WTC11 (cell line): ENCODE measurements around the gene RIPK1. TPM values are rescaled to one million over a fixed set of nuclear protein-coding genes. Genes with fewer than 3 reads are reported as not detected.

Source experiments
- ATAC-seq: fragments of 200-7000 bp; cut with Tn5 transposase; 2 replicates; pipeline ENCODE4 v1.10.0; 2021; ENCODE audit warnings: mild to moderate bottlenecking, moderate library complexity
- CTCF ChIA-PET: fragments of 300-600 bp; sonication (Branson Sonifier 250); formaldehyde crosslinking; loops from one replicate; lab custom pipeline; 2021; ENCODE audit warnings: antibody characterized with exemption; lab: Charles Lee
- POLR2A ChIA-PET: fragments of 350-600 bp; sonication (Branson Sonifier 250); formaldehyde crosslinking; loops from one replicate; lab custom pipeline; 2021; ENCODE audit warnings: antibody characterized with exemption; lab: Charles Lee
- DNase-seq: peaks from one replicate; pipeline ENCODE4 v3.0.0; 2021; ENCODE audit warnings: low spot score
- H3K27ac Mint-ChIP-seq: 2 replicates; pipeline ENCODE4 v1.8.0; 2021; ENCODE audit warnings: mixed read lengths
- H3K27me3 Mint-ChIP-seq: 2 replicates; pipeline ENCODE4 v1.8.0; 2021; ENCODE audit warnings: low read depth, mild to moderate bottlenecking, moderate library complexity, mixed read lengths
- H3K36me3 Mint-ChIP-seq: 2 replicates; pipeline ENCODE4 v1.8.0; 2021; ENCODE audit warnings: mixed read lengths
- H3K4me1 Mint-ChIP-seq: 2 replicates; pipeline ENCODE4 v1.8.0; 2022; ENCODE audit warnings: mixed read lengths
- H3K4me3 Mint-ChIP-seq: 2 replicates; pipeline ENCODE4 v1.8.0; 2021; ENCODE audit warnings: mild to moderate bottlenecking, moderate library complexity, mixed read lengths
- H3K9me3 Mint-ChIP-seq: 2 replicates; pipeline ENCODE4 v1.8.0; 2021; ENCODE audit warnings: mixed read lengths
- ATF3 ChIP-seq: sonication (generic); formaldehyde crosslinking; conservative IDR thresholded peaks from 2 replicates; pipeline ENCODE4 v1.8.1; 2022; ENCODE audit warnings: mild to moderate bottlenecking, missing genetic modification reagents
- CDX4 ChIP-seq: fragments of 250-450 bp; sonication (Bioruptor Pico); IDR thresholded peaks from 2 replicates; pipeline ENCODE4 v1.9.0; 2021; ENCODE audit warnings: moderate library complexity, mild to moderate bottlenecking, inconsistent platforms, borderline replicate concordance
- CREB1 ChIP-seq: sonication (generic); formaldehyde crosslinking; IDR thresholded peaks from 2 replicates; pipeline ENCODE4 v1.8.0; 2023; ENCODE audit warnings: mild to moderate bottlenecking, missing genetic modification reagents
- ETV6 ChIP-seq: sonication (generic); formaldehyde crosslinking; IDR thresholded peaks from 2 replicates; pipeline ENCODE4 v1.8.1; 2022; ENCODE audit warnings: mild to moderate bottlenecking, missing genetic modification reagents
- FOXP4 ChIP-seq: sonication (generic); formaldehyde crosslinking; IDR thresholded peaks from 2 replicates; pipeline ENCODE4 v1.8.0; 2022; ENCODE audit warnings: mild to moderate bottlenecking, missing genetic modification reagents
- GTF2I ChIP-seq: fragments of 250-450 bp; sonication (Bioruptor Pico); conservative IDR thresholded peaks from 2 replicates; pipeline ENCODE4 v1.4.0; 2021; ENCODE audit warnings: mild to moderate bottlenecking
- IRF2 ChIP-seq: sonication (generic); formaldehyde crosslinking; IDR thresholded peaks from 2 replicates; pipeline ENCODE4 v1.8.0; 2022; ENCODE audit warnings: low read depth, missing genetic modification reagents, borderline replicate concordance
- JUN ChIP-seq: sonication (generic); formaldehyde crosslinking; IDR thresholded peaks from 2 replicates; pipeline ENCODE4 v1.8.0; 2023; ENCODE audit warnings: mild to moderate bottlenecking, missing genetic modification reagents
- MYBL2 ChIP-seq: sonication (generic); formaldehyde crosslinking; IDR thresholded peaks from 2 replicates; pipeline ENCODE4 v1.8.1; 2023; ENCODE audit warnings: mild to moderate bottlenecking, moderate library complexity, missing genetic modification reagents
- NFE2L1 ChIP-seq: sonication (generic); formaldehyde crosslinking; IDR thresholded peaks from 2 replicates; pipeline ENCODE4 v1.8.1; 2023; ENCODE audit warnings: missing genetic modification reagents
- NR3C1 ChIP-seq: sonication (generic); formaldehyde crosslinking; conservative IDR thresholded peaks from 2 replicates; pipeline ENCODE4 v1.8.1; 2023; ENCODE audit warnings: low read depth, mild to moderate bottlenecking, missing genetic modification reagents
- OVOL2 ChIP-seq: fragments of 250-450 bp; sonication (Bioruptor Pico); IDR thresholded peaks from 2 replicates; pipeline ENCODE4 v1.9.0; 2021; ENCODE audit warnings: mild to moderate bottlenecking, borderline replicate concordance
- PRDM15 ChIP-seq: sonication (generic); formaldehyde crosslinking; IDR thresholded peaks from 2 replicates; pipeline ENCODE4 v1.8.0; 2022; ENCODE audit warnings: missing genetic modification reagents
- PRRX2 ChIP-seq: fragments of 250-450 bp; sonication (Bioruptor Pico); IDR thresholded peaks from 2 replicates; pipeline ENCODE4 v1.8.0; 2021; ENCODE audit warnings: mild to moderate bottlenecking
- SP1 ChIP-seq: sonication (generic); formaldehyde crosslinking; conservative IDR thresholded peaks from 2 replicates; pipeline ENCODE4 v1.8.1; 2022; ENCODE audit warnings: missing genetic modification reagents
- TCF7 ChIP-seq: sonication (generic); formaldehyde crosslinking; IDR thresholded peaks from 2 replicates; pipeline ENCODE4 v1.8.0; 2022; ENCODE audit warnings: mild to moderate bottlenecking, low read depth, missing genetic modification reagents, moderate library complexity
- TEAD1 ChIP-seq: sonication (generic); formaldehyde crosslinking; IDR thresholded peaks from 2 replicates; pipeline ENCODE4 v1.8.0; 2022; ENCODE audit warnings: mild to moderate bottlenecking, missing genetic modification reagents
- USF1 ChIP-seq: sonication (generic); formaldehyde crosslinking; IDR thresholded peaks from 2 replicates; pipeline ENCODE4 v1.8.0; 2022; ENCODE audit warnings: mild to moderate bottlenecking, missing genetic modification reagents
- ZBTB43 ChIP-seq: sonication (generic); formaldehyde crosslinking; IDR thresholded peaks from 2 replicates; pipeline ENCODE4 v1.8.1; 2023; ENCODE audit warnings: mild to moderate bottlenecking, missing genetic modification reagents
- ZMAT4 ChIP-seq: fragments of 250-450 bp; sonication (Bioruptor Pico); IDR thresholded peaks from 2 replicates; pipeline ENCODE4 v1.9.0; 2021; ENCODE audit warnings: mild to moderate bottlenecking
- ZNF219 ChIP-seq: sonication (generic); formaldehyde crosslinking; IDR thresholded peaks from 2 replicates; pipeline ENCODE4 v1.8.0; 2023; ENCODE audit warnings: missing genetic modification reagents, mild to moderate bottlenecking, borderline replicate concordance
- ZNF416 ChIP-seq: fragments of 250-450 bp; sonication (Bioruptor Pico); IDR thresholded peaks from 2 replicates; pipeline ENCODE4 v1.9.0; 2021; ENCODE audit warnings: mild to moderate bottlenecking, inconsistent platforms
- ZNF671 ChIP-seq: fragments of 250-450 bp; sonication (Bioruptor Pico); IDR thresholded peaks from 2 replicates; pipeline ENCODE4 v1.8.0; 2021; ENCODE audit warnings: mild to moderate bottlenecking
- total RNA-seq: library from RNA; stranded (reverse); gene quantifications from 3 replicates; pipeline ENCODE4 v1.2.3, GENCODE V29; 2021

Gene RIPK1
- total RNA-seq, 1 experiment from 2014 or later: 8.7 TPM

- H3K27me3 Mint-ChIP-seq: no peaks in the 10 kb centered on the region
- H3K36me3 Mint-ChIP-seq: peaks cover 20% of the 10 kb centered on the region
- ATAC-seq: no peak
- DNase-seq: no peak
- TF ChIP-seq PRRX2 (CRISPR knock-in tag) (no peak), NFE2L1 (no peak), ZMAT4 (no peak), SP1 (CRISPR knock-in tag) (no peak), OVOL2 (CRISPR knock-in tag) (no peak), NR3C1 (CRISPR knock-in tag) (no peak)
- H3K4me1 Mint-ChIP-seq: peaks cover 17% of the 10 kb centered on the region
- H3K27ac Mint-ChIP-seq: no peak overlapping the region
- no peak overlapping the region for H3K4me3 Mint-ChIP-seq
- POLR2A ChIA-PET: no interaction called here
- CTCF ChIA-PET: no interaction called here
- no peaks in the 10 kb centered on the region for H3K9me3 Mint-ChIP-seq
Observed at GRCh38 chr6:3114377-3114776, 46.1 kb downstream of the RIPK1 start.

- ATAC-seq: no peak
- Mint-ChIP-seq H3K4me3 (peak overlapping the region; percentile 71), H3K4me1 (peaks cover 25% of the 10 kb centered on the region), H3K9me3 (no peaks in the 10 kb centered on the region), H3K27me3 (no peaks in the 10 kb centered on the region), H3K27ac (peak overlapping the region; percentile 97), H3K36me3 (peaks cover 7% of the 10 kb centered on the region)
- DNase-seq: no peak
- TF ChIP-seq IRF2 (CRISPR knock-in tag) (no peak), FOXP4 (no peak), GTF2I (no peak), ZNF416 (CRISPR knock-in tag) (no peak), CDX4 (CRISPR knock-in tag) (no peak), OVOL2 (CRISPR knock-in tag) (no peak)
- CTCF ChIA-PET: interaction anchor here (0.6 to 4.0 kb wide), 5 partner anchors 9 to 272 kb away, joined by 3 to 13 read pairs (median 4); partner anchors contain the start of gene NQO2
- POLR2A ChIA-PET: no interaction called here
Observed at GRCh38 chr6:3117912-3118352, 49.6 kb downstream of the RIPK1 start.

- H3K4me3 Mint-ChIP-seq: peak within 1 kb of the TSS; percentile 71
- H3K9me3 Mint-ChIP-seq: no peaks in the 10 kb centered on the region
- DNase-seq (peak; percentile 98), ATAC-seq (peak; percentile 93)
- CTCF ChIA-PET: interaction anchor here (0.6 to 4.0 kb wide), 5 partner anchors 8 to 272 kb away, joined by 3 to 13 read pairs (median 4); partner anchors contain the start of gene NQO2
- peak within 1 kb of the TSS; percentile 97 for H3K27ac Mint-ChIP-seq
- POLR2A ChIA-PET: no interaction called here
- H3K27me3 Mint-ChIP-seq: no peaks in the 10 kb centered on the region
- H3K4me1 Mint-ChIP-seq: peaks cover 26% of the 10 kb centered on the region
- peaks cover 3% of the 10 kb centered on the region for H3K36me3 Mint-ChIP-seq
- TF ChIP-seq JUN (CRISPR knock-in tag) (peak; percentile 75; the same call in 1 of the 2 replicates), ATF3 (CRISPR knock-in tag) (no peak), PRRX2 (CRISPR knock-in tag) (no peak), ZNF219 (CRISPR knock-in tag) (peak; percentile 73; the same call in 1 of the 2 replicates), USF1 (CRISPR knock-in tag) (peak; percentile 66; the same call in 1 of the 2 replicates), CREB1 (CRISPR knock-in tag) (0 out of 2 replicates have a peak, but pooled peaks have one; percentile 47), TEAD1 (CRISPR knock-in tag) (peak; percentile 82), ZBTB43 (CRISPR knock-in tag) (peak; percentile 74; the same call in 1 of the 2 replicates), PRDM15 (CRISPR knock-in tag) (no peak), MYBL2 (CRISPR knock-in tag) (peak; percentile 79; the same call in 1 of the 2 replicates), ZNF671 (CRISPR knock-in tag) (no peak), TCF7 (peak; percentile 29; the same call in 1 of the 2 replicates), ETV6 (CRISPR knock-in tag) (0 out of 2 replicates have a peak, but pooled peaks have one; percentile 44)
Observed at GRCh38 chr6:3118353-3119039, 50.2 kb downstream of the RIPK1 start, which contains the start of gene BPHL. Gene BPHL (plus strand): TSS chr6:3118711. CDS start chr6:3118741, 30 bp downstream.
